K562 (cell line): ENCODE results near the gene ROR2. TPM values are rescaled to one million over a fixed set of nuclear protein-coding genes. Genes with fewer than 3 reads are reported as not detected.

Experiments
- ERF ChIP-seq: fragments of 450-650 bp; formaldehyde crosslinking; IDR thresholded peaks from 2 replicates; pipeline ENCODE4 v1.4.0; 2020; ENCODE audit warnings: mild to moderate bottlenecking, mixed read lengths
- FOSL1 ChIP-seq: fragments of 200-800 bp; sonication (Bioruptor generic); conservative IDR thresholded peaks from 2 replicates; pipeline ENCODE4 v1.6.1; 2016; ENCODE audit warnings: missing genetic modification characterization, missing compliant biosample characterization
- HMG20B ChIP-seq: fragments of 250-450 bp; sonication (Bioruptor Pico); IDR thresholded peaks from 2 replicates; pipeline ENCODE4 v1.5.0; 2021; ENCODE audit warnings: mild to moderate bottlenecking
- ILF3 ChIP-seq: fragments of 450-650 bp; IDR thresholded peaks from 2 replicates; pipeline ENCODE4 v1.6.1; 2018; ENCODE audit warnings: antibody characterized with exemption, mild to moderate bottlenecking, moderate library complexity, borderline replicate concordance
- MTA2 ChIP-seq: fragments of 450-650 bp; IDR thresholded peaks from 2 replicates; pipeline ENCODE4 v1.6.1; 2016; ENCODE audit warnings: low read depth
- NFXL1 ChIP-seq: fragments of 450-650 bp; formaldehyde crosslinking; IDR thresholded peaks from 2 replicates; pipeline ENCODE4 v1.4.0; 2021; ENCODE audit warnings: mild to moderate bottlenecking
- PRPF4 ChIP-seq: fragments of 200-400 bp; formaldehyde crosslinking; IDR thresholded peaks from one replicate; pipeline ENCODE4 v1.6.1; 2017; ENCODE audit warnings: low read length, low read depth, mild to moderate bottlenecking; ENCODE audit not compliant: insufficient read depth, poor library complexity, severe bottlenecking
- SIN3A ChIP-seq, 2 experiments: fragments of 150-350 bp in 1 of 2; IDR thresholded peaks; 2 replicates each; pipeline ENCODE4 v1.6.1; 2011 to 2016; ENCODE audit warnings: borderline replicate concordance in 2 of 2, low read depth in 2 of 2, low read length in 2 of 2, mild to moderate bottlenecking in 2 of 2, moderate library complexity in 2 of 2; ENCODE audit not compliant: control insufficient read depth in 1 of 2
- STAG1 ChIP-seq: sonication (generic); formaldehyde crosslinking; IDR thresholded peaks from 2 replicates; pipeline ENCODE4 v1.5.0; 2020; ENCODE audit warnings: missing genetic modification reagents, borderline replicate concordance
- TAL1 ChIP-seq: fragments of 450-650 bp; IDR thresholded peaks from 2 replicates; pipeline ENCODE4 v1.6.1; 2016; ENCODE audit warnings: mild to moderate bottlenecking
- ZNF232 ChIP-seq: sonication (generic); formaldehyde crosslinking; IDR thresholded peaks from 2 replicates; pipeline ENCODE4 v1.8.0; 2022; ENCODE audit warnings: mild to moderate bottlenecking, missing genetic modification reagents
- ZNF444 ChIP-seq: fragments of 250-450 bp; sonication (Bioruptor Pico); IDR thresholded peaks from 2 replicates; pipeline ENCODE4 v1.4.0; 2020; ENCODE audit warnings: mild to moderate bottlenecking, moderate library complexity
- polyA plus RNA-seq, 8 experiments: library from polyadenylated mRNA; depleted of rRNA in 4 of 8; stranded (reverse) in 5 of 8; unstranded in 3 of 8; fragments of >200 nt; fragmentation: Nextera tagmentation in 2 of 8; fragmentation: Illumina TruSeq in 1 of 8; extraction: Ambion mirVana in 2 of 8; extraction: Trizol in 1 of 8; gene quantifications; 2 replicates each; pipeline versions ENCODE4 v1.2.1 to v1.2.3, GENCODE V29; 2011 to 2014; ENCODE audit warnings: inconsistent platforms in 1 of 8, missing spikeins in 1 of 8
- total RNA-seq, 7 experiments: library from RNA; depleted of rRNA in 6 of 7; stranded (reverse); fragments of >200 nt in 6 of 7; fragmentation: Illumina TruSeq in 2 of 7; extraction: Trizol in 2 of 7; gene quantifications; 2 replicates each; pipeline versions ENCODE4 v1.2.1 to v1.2.3, GENCODE V29; 2011 to 2021; ENCODE audit warnings: low replicate concordance in 1 of 7
- TF ChIP-seq, protein P1 (sequence below), 3 experiments: IDR thresholded peaks in 2 of 3; conservative IDR thresholded peaks in 1 of 3; 2 replicates each; pipeline ENCODE4 v1.5.1; 2011 to 2012; ENCODE audit warnings: low read length in 3 of 3, mild to moderate bottlenecking in 3 of 3, control low read depth in 2 of 3, improper control_type of control experiment in 1 of 3, inconsistent platforms in 1 of 3, low read depth in 1 of 3, mixed read lengths in 1 of 3, moderate library complexity in 1 of 3; ENCODE audit not compliant: insufficient read depth in 2 of 3
- TF ChIP-seq, protein P2 (sequence below): fragments of 450-650 bp; IDR thresholded peaks from 2 replicates; pipeline ENCODE4 v1.6.1; 2017; ENCODE audit warnings: antibody characterized with exemption, mild to moderate bottlenecking
- TF ChIP-seq, protein P3 (sequence below): fragments of 250-450 bp; sonication (Bioruptor Pico); IDR thresholded peaks from 2 replicates; pipeline ENCODE4 v1.4.0; 2020; ENCODE audit warnings: mild to moderate bottlenecking, moderate library complexity
- TF ChIP-seq, protein P4 (sequence below): sonication (generic); formaldehyde crosslinking; IDR thresholded peaks from 2 replicates; pipeline ENCODE4 v1.8.1; 2023; ENCODE audit warnings: mild to moderate bottlenecking, missing genetic modification reagents

The ROR2 gene
- total and polyA plus RNA-seq, 9 of the 15 experiments (the other 6 are each of a cell fraction or from before 2014, with no cell fraction given), result 5.6 to 33.8 (median 15.3) TPM

DNA sequence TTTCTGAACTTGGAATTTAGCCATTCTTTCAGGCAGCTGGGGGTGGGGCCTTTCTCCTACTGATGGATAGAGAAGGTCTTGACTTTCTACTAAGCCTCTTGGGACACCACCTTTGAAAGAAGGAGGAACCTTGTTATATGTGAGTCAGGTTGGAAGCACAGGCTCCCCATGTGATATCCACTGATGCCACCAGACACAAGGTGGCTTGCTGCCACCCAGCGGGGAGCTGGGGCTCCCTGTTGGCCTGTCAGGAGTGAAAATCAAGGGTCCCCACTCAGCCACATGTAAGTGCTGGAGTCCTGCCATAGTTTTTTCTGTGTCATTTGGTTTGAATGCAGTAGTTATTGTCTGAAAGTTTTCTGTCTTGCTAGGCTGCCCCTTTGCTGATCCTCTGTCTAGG lies 274.0 kb downstream of the ROR2 start (continued):
- TF ChIP-seq, protein P1, sequence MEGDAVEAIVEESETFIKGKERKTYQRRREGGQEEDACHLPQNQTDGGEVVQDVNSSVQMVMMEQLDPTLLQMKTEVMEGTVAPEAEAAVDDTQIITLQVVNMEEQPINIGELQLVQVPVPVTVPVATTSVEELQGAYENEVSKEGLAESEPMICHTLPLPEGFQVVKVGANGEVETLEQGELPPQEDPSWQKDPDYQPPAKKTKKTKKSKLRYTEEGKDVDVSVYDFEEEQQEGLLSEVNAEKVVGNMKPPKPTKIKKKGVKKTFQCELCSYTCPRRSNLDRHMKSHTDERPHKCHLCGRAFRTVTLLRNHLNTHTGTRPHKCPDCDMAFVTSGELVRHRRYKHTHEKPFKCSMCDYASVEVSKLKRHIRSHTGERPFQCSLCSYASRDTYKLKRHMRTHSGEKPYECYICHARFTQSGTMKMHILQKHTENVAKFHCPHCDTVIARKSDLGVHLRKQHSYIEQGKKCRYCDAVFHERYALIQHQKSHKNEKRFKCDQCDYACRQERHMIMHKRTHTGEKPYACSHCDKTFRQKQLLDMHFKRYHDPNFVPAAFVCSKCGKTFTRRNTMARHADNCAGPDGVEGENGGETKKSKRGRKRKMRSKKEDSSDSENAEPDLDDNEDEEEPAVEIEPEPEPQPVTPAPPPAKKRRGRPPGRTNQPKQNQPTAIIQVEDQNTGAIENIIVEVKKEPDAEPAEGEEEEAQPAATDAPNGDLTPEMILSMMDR (IDR thresholded peaks at IDR 0.05 in 2 of 3, conservative IDR thresholded peaks at IDR 0.05 in 1 of 3; ENCODE audit: insufficient read depth in 2 of 3, low read depth in 1 of 3, low read length in 3 of 3), result peak; percentile 34 to 48 (median 46); a peak in 4 of 6 replicates
- no peak for TF ChIP-seq MTA2
- TF ChIP-seq SIN3A (IDR thresholded peaks at IDR 0.05; ENCODE audit: borderline replicate concordance in 2 of 2, control insufficient read depth in 1 of 2, low read depth in 2 of 2, low read length in 2 of 2), result no peak
- TF ChIP-seq FOSL1 (tag), result no peak
- TF ChIP-seq, protein P2, sequence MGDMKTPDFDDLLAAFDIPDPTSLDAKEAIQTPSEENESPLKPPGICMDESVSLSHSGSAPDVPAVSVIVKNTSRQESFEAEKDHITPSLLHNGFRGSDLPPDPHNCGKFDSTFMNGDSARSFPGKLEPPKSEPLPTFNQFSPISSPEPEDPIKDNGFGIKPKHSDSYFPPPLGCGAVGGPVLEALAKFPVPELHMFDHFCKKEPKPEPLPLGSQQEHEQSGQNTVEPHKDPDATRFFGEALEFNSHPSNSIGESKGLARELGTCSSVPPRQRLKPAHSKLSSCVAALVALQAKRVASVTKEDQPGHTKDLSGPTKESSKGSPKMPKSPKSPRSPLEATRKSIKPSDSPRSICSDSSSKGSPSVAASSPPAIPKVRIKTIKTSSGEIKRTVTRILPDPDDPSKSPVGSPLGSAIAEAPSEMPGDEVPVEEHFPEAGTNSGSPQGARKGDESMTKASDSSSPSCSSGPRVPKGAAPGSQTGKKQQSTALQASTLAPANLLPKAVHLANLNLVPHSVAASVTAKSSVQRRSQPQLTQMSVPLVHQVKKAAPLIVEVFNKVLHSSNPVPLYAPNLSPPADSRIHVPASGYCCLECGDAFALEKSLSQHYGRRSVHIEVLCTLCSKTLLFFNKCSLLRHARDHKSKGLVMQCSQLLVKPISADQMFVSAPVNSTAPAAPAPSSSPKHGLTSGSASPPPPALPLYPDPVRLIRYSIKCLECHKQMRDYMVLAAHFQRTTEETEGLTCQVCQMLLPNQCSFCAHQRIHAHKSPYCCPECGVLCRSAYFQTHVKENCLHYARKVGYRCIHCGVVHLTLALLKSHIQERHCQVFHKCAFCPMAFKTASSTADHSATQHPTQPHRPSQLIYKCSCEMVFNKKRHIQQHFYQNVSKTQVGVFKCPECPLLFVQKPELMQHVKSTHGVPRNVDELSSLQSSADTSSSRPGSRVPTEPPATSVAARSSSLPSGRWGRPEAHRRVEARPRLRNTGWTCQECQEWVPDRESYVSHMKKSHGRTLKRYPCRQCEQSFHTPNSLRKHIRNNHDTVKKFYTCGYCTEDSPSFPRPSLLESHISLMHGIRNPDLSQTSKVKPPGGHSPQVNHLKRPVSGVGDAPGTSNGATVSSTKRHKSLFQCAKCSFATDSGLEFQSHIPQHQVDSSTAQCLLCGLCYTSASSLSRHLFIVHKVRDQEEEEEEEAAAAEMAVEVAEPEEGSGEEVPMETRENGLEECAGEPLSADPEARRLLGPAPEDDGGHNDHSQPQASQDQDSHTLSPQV, result no peak
- TF ChIP-seq ERF (CRISPR knock-in tag), result no peak
- no peak for TF ChIP-seq ZNF444 (CRISPR knock-in tag)
- TF ChIP-seq, protein P3, sequence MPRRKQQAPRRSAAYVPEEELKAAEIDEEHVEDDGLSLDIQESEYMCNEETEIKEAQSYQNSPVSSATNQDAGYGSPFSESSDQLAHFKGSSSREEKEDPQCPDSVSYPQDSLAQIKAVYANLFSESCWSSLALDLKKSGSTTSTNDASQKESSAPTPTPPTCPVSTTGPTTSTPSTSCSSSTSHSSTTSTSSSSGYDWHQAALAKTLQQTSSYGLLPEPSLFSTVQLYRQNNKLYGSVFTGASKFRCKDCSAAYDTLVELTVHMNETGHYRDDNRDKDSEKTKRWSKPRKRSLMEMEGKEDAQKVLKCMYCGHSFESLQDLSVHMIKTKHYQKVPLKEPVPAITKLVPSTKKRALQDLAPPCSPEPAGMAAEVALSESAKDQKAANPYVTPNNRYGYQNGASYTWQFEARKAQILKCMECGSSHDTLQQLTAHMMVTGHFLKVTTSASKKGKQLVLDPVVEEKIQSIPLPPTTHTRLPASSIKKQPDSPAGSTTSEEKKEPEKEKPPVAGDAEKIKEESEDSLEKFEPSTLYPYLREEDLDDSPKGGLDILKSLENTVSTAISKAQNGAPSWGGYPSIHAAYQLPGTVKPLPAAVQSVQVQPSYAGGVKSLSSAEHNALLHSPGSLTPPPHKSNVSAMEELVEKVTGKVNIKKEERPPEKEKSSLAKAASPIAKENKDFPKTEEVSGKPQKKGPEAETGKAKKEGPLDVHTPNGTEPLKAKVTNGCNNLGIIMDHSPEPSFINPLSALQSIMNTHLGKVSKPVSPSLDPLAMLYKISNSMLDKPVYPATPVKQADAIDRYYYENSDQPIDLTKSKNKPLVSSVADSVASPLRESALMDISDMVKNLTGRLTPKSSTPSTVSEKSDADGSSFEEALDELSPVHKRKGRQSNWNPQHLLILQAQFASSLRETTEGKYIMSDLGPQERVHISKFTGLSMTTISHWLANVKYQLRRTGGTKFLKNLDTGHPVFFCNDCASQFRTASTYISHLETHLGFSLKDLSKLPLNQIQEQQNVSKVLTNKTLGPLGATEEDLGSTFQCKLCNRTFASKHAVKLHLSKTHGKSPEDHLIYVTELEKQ (CRISPR knock-in tag), result no peak
- TF ChIP-seq PRPF4, result no peak
- peak; percentile 21; the same call in 1 of the 2 replicates for TF ChIP-seq STAG1 (CRISPR knock-in tag)
- no peak for TF ChIP-seq ZNF232
- TF ChIP-seq, protein P4, sequence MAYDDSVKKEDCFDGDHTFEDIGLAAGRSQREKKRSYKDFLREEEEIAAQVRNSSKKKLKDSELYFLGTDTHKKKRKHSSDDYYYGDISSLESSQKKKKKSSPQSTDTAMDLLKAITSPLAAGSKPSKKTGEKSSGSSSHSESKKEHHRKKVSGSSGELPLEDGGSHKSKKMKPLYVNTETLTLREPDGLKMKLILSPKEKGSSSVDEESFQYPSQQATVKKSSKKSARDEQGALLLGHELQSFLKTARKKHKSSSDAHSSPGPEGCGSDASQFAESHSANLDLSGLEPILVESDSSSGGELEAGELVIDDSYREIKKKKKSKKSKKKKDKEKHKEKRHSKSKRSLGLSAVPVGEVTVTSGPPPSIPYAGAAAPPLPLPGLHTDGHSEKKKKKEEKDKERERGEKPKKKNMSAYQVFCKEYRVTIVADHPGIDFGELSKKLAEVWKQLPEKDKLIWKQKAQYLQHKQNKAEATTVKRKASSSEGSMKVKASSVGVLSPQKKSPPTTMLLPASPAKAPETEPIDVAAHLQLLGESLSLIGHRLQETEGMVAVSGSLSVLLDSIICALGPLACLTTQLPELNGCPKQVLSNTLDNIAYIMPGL (CRISPR knock-in tag), result no peak
- TF ChIP-seq NFXL1 (CRISPR knock-in tag), result no peak
- no peak for TF ChIP-seq HMG20B (CRISPR knock-in tag)
- no peak for TF ChIP-seq ILF3
- TF ChIP-seq TAL1, result no peak
